Measurements from ENCODE around the gene SUPT6H.
A peak's percentile ranks its signal among the peaks of the same experiment; 100 is the strongest.

The SUPT6H gene

DNA sequence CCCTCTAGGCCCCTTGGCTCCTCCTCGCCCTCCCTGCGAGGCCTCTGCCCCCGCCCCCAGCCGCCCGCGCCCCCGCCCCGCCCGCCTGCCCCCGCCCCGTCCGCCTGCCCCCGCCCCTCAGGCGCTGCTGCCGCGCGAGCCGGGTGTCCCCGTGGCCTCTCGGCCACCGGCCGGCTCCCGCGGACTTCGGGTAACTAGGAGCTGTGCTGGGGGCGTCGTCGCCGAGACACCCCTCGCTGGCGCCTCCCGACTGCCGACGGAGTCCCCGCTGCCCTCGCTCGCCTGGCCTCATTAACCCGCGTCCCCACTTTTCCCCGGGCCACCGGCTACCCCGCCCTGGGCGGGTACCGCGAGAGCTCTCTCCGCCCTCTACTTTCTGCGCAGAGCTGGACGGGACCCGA lies 64.2 kb downstream of the SUPT6H start, which contains the start of gene TLCD1:
TLCD1 (minus strand) TSS at position 8 of the 401 bp plus-strand sequence. CDS start 136 bp downstream, outside the sequence.
- Histone ChIP-seq H3K4me1 (ENCODE audit: control insufficient read depth, insufficient read depth, low read depth, low read length) (peaks cover 26% of the 10 kb centered on the region), H4K8ac (ENCODE audit: low read length) (peak within 1 kb of the TSS; percentile 80), H4K91ac (ENCODE audit: low read length) (peak within 1 kb of the TSS; percentile 94), H3K4me3 (ENCODE audit: insufficient read depth in 1 of 2, low read depth in 1 of 2, low read length in 2 of 2) (peak within 1 kb of the TSS; percentile 64 to 99), H2BK15ac (ENCODE audit: low read depth, poor library complexity, severe bottlenecking) (peak within 1 kb of the TSS; percentile 92), H3K9me3 (ENCODE audit: control insufficient read depth, low read length) (no peaks in the 10 kb centered on the region), H3K4me2 (ENCODE audit: low read length, poor library complexity, severe bottlenecking) (peak within 1 kb of the TSS; percentile 96), H2BK5ac (ENCODE audit: low read depth, low read length, poor library complexity, severe bottlenecking) (peak within 1 kb of the TSS; percentile 68), H3K4ac (ENCODE audit: low read depth in 1 of 2, low read length in 2 of 2) (peak within 1 kb of the TSS; percentile 97), H3K27ac (ENCODE audit: low read length, poor library complexity, severe bottlenecking) (peak within 1 kb of the TSS; percentile 95), H2AK5ac (ENCODE audit: low read length, severe bottlenecking) (peak within 1 kb of the TSS; percentile 33), H3K9ac (ENCODE audit: low read length) (peak within 1 kb of the TSS; percentile 91), H2AFZ (ENCODE audit: low read depth, low read length) (peak within 1 kb of the TSS; percentile 67), H2BK120ac (ENCODE audit: low read depth, low read length) (peak within 1 kb of the TSS; percentile 75), H3K23ac (ENCODE audit: low read length in 2 of 2) (peak within 1 kb of the TSS; percentile 87 to 96), H3K36me3 (ENCODE audit: control insufficient read depth in 1 of 2, insufficient read depth in 2 of 2, low read depth in 1 of 2, low read length in 2 of 2) (peaks cover 25 to 37% of the 10 kb centered on the region in 2 experiments), H3K14ac (ENCODE audit: low read length in 2 of 2) (peak within 1 kb of the TSS; percentile 82 to 93), H3K18ac (ENCODE audit: low read depth in 1 of 2, low read length in 2 of 2) (peak within 1 kb of the TSS; percentile 93 to 97), H3K27me3 (ENCODE audit: control insufficient read depth in 1 of 2, insufficient read depth in 1 of 2, low read length in 2 of 2) (no peaks in the 10 kb centered on the region), H2BK12ac (ENCODE audit: low read length in 2 of 2) (peak within 1 kb of the TSS in 1 of 2 experiments; percentile 94), H3K79me1 (replicated peaks; ENCODE audit: low read length, poor library complexity, severe bottlenecking) (peaks cover 2% of the 10 kb centered on the region)
- WGBS, result under 1% methylated on average over 32 of the region's 49 CpGs
- DNase-seq, result peak; percentile 80

GRCh38 chr17:28726627-28727491 lies 64.9 kb downstream of the SUPT6H start:
- Histone ChIP-seq H2BK15ac (ENCODE audit: low read depth, poor library complexity, severe bottlenecking) (no peak overlapping the region), H2AFZ (ENCODE audit: low read depth, low read length) (peak overlapping the region; percentile 70), H3K23ac (ENCODE audit: low read length in 2 of 2) (peak overlapping the region in 1 of 2 experiments; percentile 27), H2BK5ac (ENCODE audit: low read depth, low read length, poor library complexity, severe bottlenecking) (no peak overlapping the region), H4K91ac (ENCODE audit: low read length) (peak overlapping the region; percentile 58), H3K79me1 (replicated peaks; ENCODE audit: low read length, poor library complexity, severe bottlenecking) (peaks cover 2% of the 10 kb centered on the region), H3K27me3 (ENCODE audit: control insufficient read depth in 1 of 2, insufficient read depth in 1 of 2, low read length in 2 of 2) (no peaks in the 10 kb centered on the region), H2BK12ac (ENCODE audit: low read length in 2 of 2) (peak overlapping the region in 1 of 2 experiments; percentile 68), H3K9me3 (ENCODE audit: control insufficient read depth, low read length) (no peaks in the 10 kb centered on the region), H3K18ac (ENCODE audit: low read depth in 1 of 2, low read length in 2 of 2) (peak overlapping the region; percentile 65 to 80), H3K36me3 (ENCODE audit: control insufficient read depth in 1 of 2, insufficient read depth in 2 of 2, low read depth in 1 of 2, low read length in 2 of 2) (peaks cover 23 to 31% of the 10 kb centered on the region in 2 experiments), H3K4me3 (ENCODE audit: insufficient read depth in 1 of 2, low read depth in 1 of 2, low read length in 2 of 2) (peak overlapping the region; percentile 64 to 99), H3K4ac (ENCODE audit: low read depth in 1 of 2, low read length in 2 of 2) (peak overlapping the region in 1 of 2 experiments; percentile 62), H2AK5ac (ENCODE audit: low read length, severe bottlenecking) (no peak overlapping the region), H4K8ac (ENCODE audit: low read length) (no peak overlapping the region), H2BK120ac (ENCODE audit: low read depth, low read length) (no peak overlapping the region), H3K4me1 (ENCODE audit: control insufficient read depth, insufficient read depth, low read depth, low read length) (peaks cover 26% of the 10 kb centered on the region), H3K27ac (ENCODE audit: low read length, poor library complexity, severe bottlenecking) (peak overlapping the region; percentile 95), H3K4me2 (ENCODE audit: low read length, poor library complexity, severe bottlenecking) (peak overlapping the region; percentile 91), H3K14ac (ENCODE audit: low read length in 2 of 2) (no peak overlapping the region), H3K9ac (ENCODE audit: low read length) (peak overlapping the region; percentile 91)
- DNase-seq, result peak; percentile 95
- WGBS, result under 1% methylated on average over 55 of the region's 57 CpGs

DNA sequence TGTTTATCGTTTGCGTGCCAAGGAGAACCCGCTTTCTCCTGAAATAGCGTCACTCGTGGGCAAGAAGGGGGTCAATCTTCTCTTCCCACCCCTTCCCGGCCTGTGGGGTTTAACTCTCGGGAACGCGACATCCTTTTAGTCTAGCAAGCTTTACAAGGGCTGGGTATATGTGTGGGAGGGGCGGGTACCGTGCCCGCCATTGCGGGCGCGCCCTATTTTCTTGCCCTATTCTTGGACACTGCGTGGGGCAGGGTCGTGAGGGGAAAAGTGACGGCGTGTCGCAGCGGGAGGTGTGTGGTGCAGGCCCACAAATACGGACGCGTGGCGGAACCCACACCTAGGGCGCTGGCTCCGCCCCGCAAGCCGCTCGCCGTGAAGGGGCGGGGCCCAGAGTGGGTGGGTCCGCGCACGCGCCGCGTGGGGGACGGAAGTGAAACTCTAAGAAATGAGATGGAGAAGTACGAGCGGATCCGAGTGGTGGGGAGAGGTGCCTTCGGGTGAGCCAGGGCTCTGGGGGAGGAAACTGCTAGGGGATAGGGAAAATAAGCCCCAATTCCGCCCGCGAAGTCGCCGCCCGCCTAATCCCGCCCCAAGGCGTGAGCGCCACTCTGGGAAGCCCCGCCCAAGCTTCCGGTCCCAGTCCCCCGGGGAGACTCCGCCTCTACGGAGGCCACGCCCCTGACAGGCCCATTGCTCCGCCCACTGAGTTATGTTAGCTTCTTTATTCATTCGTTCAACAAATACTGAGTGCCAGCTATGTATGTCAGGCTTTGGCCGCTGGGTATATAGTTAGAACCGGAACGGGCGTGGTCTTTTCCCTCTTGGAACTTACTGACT lies 66.6 kb downstream of the SUPT6H start, which contains the start of gene NEK8:
NEK8 (plus strand) TSS at position 425 of the 837 bp plus-strand sequence; CDS start at position 451, 26 bp downstream.
- peak within 1 kb of the TSS; percentile 94 for H2BK15ac ChIP-seq (ENCODE audit: low read depth, poor library complexity, severe bottlenecking)
- H4K91ac ChIP-seq (ENCODE audit: low read length), result peak within 1 kb of the TSS; percentile 80
- H2BK5ac ChIP-seq (ENCODE audit: low read depth, low read length, poor library complexity, severe bottlenecking), result peak within 1 kb of the TSS; percentile 100
- H2BK12ac ChIP-seq (ENCODE audit: low read length in 2 of 2), result peak within 1 kb of the TSS in 1 of 2 experiments; percentile 74
- WGBS, result under 1% methylated on average over 54 of the region's 64 CpGs
- H3K79me1 ChIP-seq (replicated peaks; ENCODE audit: low read length, poor library complexity, severe bottlenecking), result peaks cover 2% of the 10 kb centered on the region
- peak within 1 kb of the TSS; percentile 100 for H3K27ac ChIP-seq (ENCODE audit: low read length, poor library complexity, severe bottlenecking)
- H3K9ac ChIP-seq (ENCODE audit: low read length), result peak within 1 kb of the TSS; percentile 91
- DNase-seq, result peak; percentile 95
- H3K9me3 ChIP-seq (ENCODE audit: control insufficient read depth, low read length), result no peaks in the 10 kb centered on the region
- peak within 1 kb of the TSS; percentile 78 to 84 for H3K4ac ChIP-seq (ENCODE audit: low read depth in 1 of 2, low read length in 2 of 2)
- peak within 1 kb of the TSS; percentile 93 for H3K4me2 ChIP-seq (ENCODE audit: low read length, poor library complexity, severe bottlenecking)
- H2AK5ac ChIP-seq (ENCODE audit: low read length, severe bottlenecking), result no peak within 1 kb of the TSS
- H4K8ac ChIP-seq (ENCODE audit: low read length), result peak within 1 kb of the TSS; percentile 85
- peaks cover 19% of the 10 kb centered on the region for H3K4me1 ChIP-seq (ENCODE audit: control insufficient read depth, insufficient read depth, low read depth, low read length)
- peaks cover 7 to 16% of the 10 kb centered on the region in 2 experiments for H3K36me3 ChIP-seq (ENCODE audit: control insufficient read depth in 1 of 2, insufficient read depth in 2 of 2, low read depth in 1 of 2, low read length in 2 of 2)
- H2BK120ac ChIP-seq (ENCODE audit: low read depth, low read length), result peak within 1 kb of the TSS; percentile 44
- peak within 1 kb of the TSS; percentile 75 for H2AFZ ChIP-seq (ENCODE audit: low read depth, low read length)
- no peaks in the 10 kb centered on the region for H3K27me3 ChIP-seq (ENCODE audit: control insufficient read depth in 1 of 2, insufficient read depth in 1 of 2, low read length in 2 of 2)
- H3K14ac ChIP-seq (ENCODE audit: low read length in 2 of 2), result peak within 1 kb of the TSS in 1 of 2 experiments; percentile 73
- H3K4me3 ChIP-seq (ENCODE audit: insufficient read depth in 1 of 2, low read depth in 1 of 2, low read length in 2 of 2), result peak within 1 kb of the TSS; percentile 82 to 99
- peak within 1 kb of the TSS; percentile 1 to 26 for H3K23ac ChIP-seq (ENCODE audit: low read length in 2 of 2)
- H3K18ac ChIP-seq (ENCODE audit: low read depth in 1 of 2, low read length in 2 of 2), result peak within 1 kb of the TSS; percentile 88 to 96
